GM18519 (cell line): ENCODE measurements around the gene COL4A6.

ENCODE experiments used
- ATAC-seq: cut with Tn5 transposase; IDR thresholded peaks from one replicate; pipeline ENCODE4 v1.9.1; 2021; ENCODE audit warnings: mild to moderate bottlenecking, moderate library complexity; ENCODE audit not compliant: unreplicated experiment, low FRiP score

The COL4A6 gene

GRCh38 chrX:108165383-108166111 lies 272.7 kb downstream of the COL4A6 start:
- ATAC-seq, result no peak

- no peak for ATAC-seq
Measured at GRCh38 chrX:108163333-108164082, 274.7 kb downstream of the COL4A6 start.

GRCh38 chrX:108162265-108162664 lies 276.0 kb downstream of the COL4A6 start:
- no peak for ATAC-seq

- no peak for ATAC-seq
Measured at GRCh38 chrX:108160309-108160708, 277.9 kb downstream of the COL4A6 start.

- ATAC-seq, result no peak
Measured at GRCh38 chrX:108159028-108159670, 279.1 kb downstream of the COL4A6 start.

GRCh38 chrX:108157628-108158027 lies 280.6 kb downstream of the COL4A6 start:
- no peak for ATAC-seq

- no peak for ATAC-seq
Measured at GRCh38 chrX:108156934-108157466, 281.2 kb downstream of the COL4A6 start.

- no peak for ATAC-seq
Measured at GRCh38 chrX:108156082-108156481, 282.1 kb downstream of the COL4A6 start.

GRCh38 chrX:108148524-108148923 lies 289.7 kb downstream of the COL4A6 start:
- ATAC-seq, result peak; percentile 87

GRCh38 chrX:108138814-108139702 lies 299.2 kb downstream of the COL4A6 start:
- no peak for ATAC-seq

GRCh38 chrX:108134724-108135123 lies 303.5 kb downstream of the COL4A6 start:
- ATAC-seq, result no peak

- no peak for ATAC-seq
Measured at GRCh38 chrX:108132876-108133275, 305.3 kb downstream of the COL4A6 start.

- ATAC-seq, result no peak
Measured at GRCh38 chrX:108132034-108132433, 306.2 kb downstream of the COL4A6 start.

GRCh38 chrX:108131471-108131870 lies 306.8 kb downstream of the COL4A6 start:
- no peak for ATAC-seq

- no peak for ATAC-seq
Measured at GRCh38 chrX:108130889-108131288, 307.3 kb downstream of the COL4A6 start.

- ATAC-seq, result no peak
Measured at GRCh38 chrX:108127152-108127551, 311.1 kb downstream of the COL4A6 start.

GRCh38 chrX:108126661-108127060 lies 311.6 kb downstream of the COL4A6 start:
- no peak for ATAC-seq

GRCh38 chrX:108123591-108124366 lies 314.4 kb downstream of the COL4A6 start:
- no peak for ATAC-seq

GRCh38 chrX:108122748-108123147 lies 315.5 kb downstream of the COL4A6 start:
- no peak for ATAC-seq
